Measurements from ENCODE around the gene REEP5.
"Not testable (repeated sequence)": the region's sequence is repeated elsewhere in the genome, so short reads cannot be mapped to it uniquely, and the experiment has no call there.

The REEP5 gene

DNA sequence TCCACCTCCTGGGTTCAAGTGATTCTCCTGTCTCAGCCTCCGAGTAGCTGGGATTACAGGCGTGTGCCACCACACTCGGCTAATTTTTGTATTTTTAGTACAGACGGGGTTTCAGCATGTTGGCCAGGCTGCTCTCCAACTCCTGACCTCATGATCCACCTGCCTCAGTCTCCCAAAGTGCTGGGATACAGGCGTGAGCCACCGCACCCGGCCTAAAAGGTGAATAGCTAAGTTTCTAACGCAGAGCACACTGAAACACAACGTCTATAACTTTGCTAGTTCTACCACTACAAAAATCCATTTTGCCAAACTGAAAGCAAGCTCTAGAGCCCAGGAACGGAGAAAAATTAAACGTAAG, 61.5 kb downstream of the REEP5 start:
- not testable (repeated sequence) for H3K9me3 ChIP-seq (ENCODE audit: control insufficient read depth in 1 of 2, low read length in 2 of 2); H3K27me3 ChIP-seq (ENCODE audit: low read depth, low read length)
- peak overlapping the region; percentile 85 to 99 for H3K4me3 ChIP-seq (ENCODE audit: low read depth in 1 of 2, low read length in 2 of 2)
- peaks cover 10 to 15% of the 10 kb centered on the region in 2 donors for H3K36me3 ChIP-seq (ENCODE audit: control insufficient read depth in 1 of 2, insufficient read depth in 2 of 2, low read length in 2 of 2)
- H3K4me1 ChIP-seq (ENCODE audit: control insufficient read depth in 1 of 2, insufficient read depth in 2 of 2, low read length in 2 of 2), result peaks cover 6 to 25% of the 10 kb centered on the region in 2 donors
- peak overlapping the region; percentile 95 for H3K27ac ChIP-seq (ENCODE audit: low read length)

DNA sequence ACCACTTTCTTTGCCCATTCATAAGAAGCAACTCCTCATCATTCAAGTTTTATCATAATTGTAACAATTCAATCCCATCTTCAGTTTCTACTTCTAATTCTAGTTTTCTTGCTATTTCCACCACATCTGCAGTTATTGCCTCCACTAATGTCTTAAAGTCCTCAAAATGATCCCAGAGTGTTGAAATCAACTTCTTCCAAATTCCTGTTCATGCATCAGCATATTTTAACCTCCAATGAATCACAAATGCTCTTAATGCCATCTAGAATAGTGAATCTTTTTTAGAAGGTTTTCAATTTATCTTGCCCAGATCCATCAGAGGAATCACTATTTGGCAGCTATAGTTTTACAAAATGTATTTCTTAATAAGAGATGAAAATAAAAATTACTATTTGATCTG, 64.2 kb downstream of the REEP5 start:
- Histone ChIP-seq H3K27ac (ENCODE audit: low read length) (no peak overlapping the region), H3K9me3 (ENCODE audit: control insufficient read depth in 1 of 2, low read length in 2 of 2) (no peaks in the 10 kb centered on the region), H3K4me3 (ENCODE audit: low read depth in 1 of 2, low read length in 2 of 2) (no peak overlapping the region), H3K36me3 (ENCODE audit: control insufficient read depth in 1 of 2, insufficient read depth in 2 of 2, low read length in 2 of 2) (peaks cover 4 to 5% of the 10 kb centered on the region in 2 donors), H3K27me3 (ENCODE audit: low read depth, low read length) (peaks cover 6% of the 10 kb centered on the region), H3K4me1 (ENCODE audit: control insufficient read depth in 1 of 2, insufficient read depth in 2 of 2, low read length in 2 of 2) (peaks cover 6 to 11% of the 10 kb centered on the region in 2 donors)

DNA sequence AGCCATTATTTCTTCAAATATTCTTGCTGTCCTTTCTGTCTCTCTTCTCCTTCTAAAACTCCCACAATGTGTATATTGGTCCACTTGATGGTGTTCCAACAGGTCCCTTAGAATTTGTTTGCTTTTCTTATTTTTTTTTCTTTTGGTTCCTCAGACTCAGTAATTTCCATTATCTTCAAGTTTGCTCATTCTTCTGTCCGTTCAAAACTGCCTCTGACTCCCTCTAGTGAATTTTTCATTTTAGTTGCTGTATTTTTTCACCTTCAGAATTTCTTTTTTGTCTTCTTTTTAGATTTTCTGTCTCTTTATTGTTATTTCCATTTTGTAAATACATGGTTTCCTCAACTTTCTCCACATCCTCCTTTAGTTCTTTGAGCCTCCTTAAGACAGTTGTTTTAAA, 67.4 kb downstream of the REEP5 start:
- Histone ChIP-seq H3K27me3 (ENCODE audit: low read depth, low read length) (peaks cover 6% of the 10 kb centered on the region), H3K4me1 (ENCODE audit: control insufficient read depth in 1 of 2, insufficient read depth in 2 of 2, low read length in 2 of 2) (no peaks in the 10 kb centered on the region), H3K36me3 (ENCODE audit: control insufficient read depth in 1 of 2, insufficient read depth in 2 of 2, low read length in 2 of 2) (no peaks in the 10 kb centered on the region), H3K27ac (ENCODE audit: low read length) (no peak overlapping the region), H3K4me3 (ENCODE audit: low read depth in 1 of 2, low read length in 2 of 2) (no peak overlapping the region), H3K9me3 (ENCODE audit: control insufficient read depth in 1 of 2, low read length in 2 of 2) (no peaks in the 10 kb centered on the region)

- Histone ChIP-seq H3K4me3 (ENCODE audit: low read depth in 1 of 2, low read length in 2 of 2) (no peak overlapping the region), H3K36me3 (ENCODE audit: control insufficient read depth in 1 of 2, insufficient read depth in 2 of 2, low read length in 2 of 2) (no peaks in the 10 kb centered on the region), H3K4me1 (ENCODE audit: control insufficient read depth in 1 of 2, insufficient read depth in 2 of 2, low read length in 2 of 2) (no peaks in the 10 kb centered on the region), H3K9me3 (ENCODE audit: control insufficient read depth in 1 of 2, low read length in 2 of 2) (no peaks in the 10 kb centered on the region), H3K27me3 (ENCODE audit: low read depth, low read length) (no peaks in the 10 kb centered on the region), H3K27ac (ENCODE audit: low read length) (no peak overlapping the region)
Measured at GRCh38 chr5:112849912-112850311, 72.1 kb downstream of the REEP5 start.

DNA sequence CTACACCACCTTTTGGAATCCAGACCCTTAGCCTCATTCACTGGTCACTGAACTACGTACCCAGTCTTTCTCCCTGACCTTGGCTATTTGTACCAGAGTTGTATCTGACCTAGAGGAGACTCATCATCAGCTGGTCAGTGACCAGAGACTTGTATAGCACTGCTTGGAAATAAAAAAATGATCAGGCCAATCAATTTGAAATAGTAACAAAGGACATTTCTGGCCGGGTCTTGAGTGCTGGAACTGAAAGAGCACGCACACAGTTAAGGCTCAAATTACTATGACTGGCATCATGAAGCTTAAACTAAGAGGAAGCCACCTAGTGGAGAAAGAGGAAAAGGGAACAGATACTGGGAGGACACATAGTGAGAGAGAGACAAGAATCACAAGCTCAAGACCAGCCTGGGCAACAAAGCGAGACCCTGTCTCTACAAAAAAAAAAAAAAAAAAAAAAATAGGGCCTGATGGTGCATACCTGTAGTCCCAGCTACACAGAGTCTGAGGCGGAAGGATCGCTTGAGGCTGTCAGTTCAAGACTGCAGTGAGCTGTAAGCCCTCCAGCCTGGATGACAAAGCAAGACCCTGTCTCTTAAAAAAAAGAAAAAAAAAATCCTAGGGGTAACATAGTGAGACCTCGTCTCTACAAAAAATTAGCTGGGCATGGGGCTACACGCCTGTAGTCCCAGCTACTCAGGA, 73.8 kb downstream of the REEP5 start:
- no peaks in the 10 kb centered on the region for H3K27me3 ChIP-seq (ENCODE audit: low read depth, low read length)
- peak overlapping the region in 1 of 2 donors; percentile 35 for H3K4me3 ChIP-seq (ENCODE audit: low read depth in 1 of 2, low read length in 2 of 2)
- no peaks in the 10 kb centered on the region for H3K4me1 ChIP-seq (ENCODE audit: control insufficient read depth in 1 of 2, insufficient read depth in 2 of 2, low read length in 2 of 2)
- no peaks in the 10 kb centered on the region for H3K9me3 ChIP-seq (ENCODE audit: control insufficient read depth in 1 of 2, low read length in 2 of 2)
- no peak overlapping the region for H3K27ac ChIP-seq (ENCODE audit: low read length)
- H3K36me3 ChIP-seq (ENCODE audit: control insufficient read depth in 1 of 2, insufficient read depth in 2 of 2, low read length in 2 of 2), result no peaks in the 10 kb centered on the region

DNA sequence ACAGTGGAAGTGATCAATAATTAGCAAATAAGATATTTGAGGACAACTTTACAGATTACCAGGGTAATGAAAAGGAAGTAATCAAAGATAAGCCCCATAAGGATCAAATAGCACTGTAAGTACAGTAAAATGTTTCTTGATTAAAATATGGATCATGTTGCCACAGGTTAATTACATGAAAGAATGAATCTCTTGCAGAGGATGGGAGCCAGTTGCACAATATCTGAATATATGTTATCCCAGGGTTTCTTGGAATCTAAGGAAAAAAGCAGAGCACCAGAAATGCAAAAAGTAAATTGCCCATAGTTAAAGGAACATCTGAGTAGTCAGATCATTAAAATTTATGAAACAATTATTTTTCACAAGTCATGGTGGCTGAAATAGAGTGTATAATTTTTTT, 74.7 kb downstream of the REEP5 start:
- Histone ChIP-seq H3K4me3 (ENCODE audit: low read depth in 1 of 2, low read length in 2 of 2) (no peak overlapping the region), H3K9me3 (ENCODE audit: control insufficient read depth in 1 of 2, low read length in 2 of 2) (no peaks in the 10 kb centered on the region), H3K4me1 (ENCODE audit: control insufficient read depth in 1 of 2, insufficient read depth in 2 of 2, low read length in 2 of 2) (no peaks in the 10 kb centered on the region), H3K27ac (ENCODE audit: low read length) (no peak overlapping the region), H3K27me3 (ENCODE audit: low read depth, low read length) (no peaks in the 10 kb centered on the region), H3K36me3 (ENCODE audit: control insufficient read depth in 1 of 2, insufficient read depth in 2 of 2, low read length in 2 of 2) (no peaks in the 10 kb centered on the region)

DNA sequence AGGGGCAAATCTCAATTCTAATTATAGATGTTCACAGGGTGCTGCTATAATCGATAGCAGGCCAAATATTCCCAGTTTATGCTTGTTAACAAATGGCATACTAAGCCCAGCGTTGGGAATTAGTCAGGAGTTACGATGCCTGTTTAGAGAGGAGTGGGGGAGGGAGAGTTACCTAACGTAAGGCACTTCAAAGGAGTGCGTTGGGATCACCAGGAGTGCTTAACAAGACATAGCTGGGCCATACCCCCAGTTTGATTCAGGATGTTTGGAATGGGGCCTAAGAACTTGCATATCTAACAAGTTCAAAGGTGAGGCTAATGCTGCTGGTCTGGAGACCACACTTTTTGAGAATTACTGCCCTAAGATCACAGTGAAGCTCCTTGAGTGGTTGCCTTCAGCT, 75.5 kb downstream of the REEP5 start:
- Histone ChIP-seq H3K9me3 (ENCODE audit: control insufficient read depth in 1 of 2, low read length in 2 of 2) (no peaks in the 10 kb centered on the region), H3K4me1 (ENCODE audit: control insufficient read depth in 1 of 2, insufficient read depth in 2 of 2, low read length in 2 of 2) (no peaks in the 10 kb centered on the region), H3K4me3 (ENCODE audit: low read depth in 1 of 2, low read length in 2 of 2) (no peak overlapping the region), H3K36me3 (ENCODE audit: control insufficient read depth in 1 of 2, insufficient read depth in 2 of 2, low read length in 2 of 2) (no peaks in the 10 kb centered on the region), H3K27me3 (ENCODE audit: low read depth, low read length) (no peaks in the 10 kb centered on the region), H3K27ac (ENCODE audit: low read length) (no peak overlapping the region)

GRCh38 chr5:112844489-112844888, 77.5 kb downstream of the REEP5 start:
- Histone ChIP-seq H3K27me3 (ENCODE audit: low read depth, low read length) (no peaks in the 10 kb centered on the region), H3K27ac (ENCODE audit: low read length) (no peak overlapping the region), H3K36me3 (ENCODE audit: control insufficient read depth in 1 of 2, insufficient read depth in 2 of 2, low read length in 2 of 2) (peaks cover 0 to 3% of the 10 kb centered on the region in 2 donors), H3K9me3 (ENCODE audit: control insufficient read depth in 1 of 2, low read length in 2 of 2) (no peaks in the 10 kb centered on the region), H3K4me3 (ENCODE audit: low read depth in 1 of 2, low read length in 2 of 2) (no peak overlapping the region), H3K4me1 (ENCODE audit: control insufficient read depth in 1 of 2, insufficient read depth in 2 of 2, low read length in 2 of 2) (no peaks in the 10 kb centered on the region)

DNA sequence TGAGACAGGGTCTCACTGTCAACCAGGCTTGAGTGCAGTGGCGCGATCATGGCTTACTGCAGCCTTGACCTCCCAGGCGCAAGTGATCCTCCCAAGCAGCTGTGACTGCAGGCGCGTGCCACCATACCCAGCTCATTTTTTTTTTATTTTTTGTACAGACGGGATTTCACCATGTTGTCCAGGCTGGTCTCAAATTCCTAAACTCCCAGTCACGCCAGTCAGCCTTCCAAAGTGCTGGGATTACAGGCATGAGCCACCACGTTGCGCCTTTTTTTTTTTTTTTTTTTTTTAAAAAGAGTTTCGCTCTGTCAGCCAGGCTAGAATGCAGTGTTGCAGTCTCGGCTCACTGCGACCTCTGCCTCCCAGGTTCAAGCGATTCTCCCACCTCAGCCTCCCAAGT, 88.1 kb downstream of the REEP5 start:
- Histone ChIP-seq H3K9me3 (ENCODE audit: control insufficient read depth in 1 of 2, low read length in 2 of 2) (no peaks in the 10 kb centered on the region), H3K27me3 (ENCODE audit: low read depth, low read length) (no peaks in the 10 kb centered on the region), H3K36me3 (ENCODE audit: control insufficient read depth in 1 of 2, insufficient read depth in 2 of 2, low read length in 2 of 2) (peaks cover 30 to 52% of the 10 kb centered on the region in 2 donors), H3K27ac (ENCODE audit: low read length) (no peak overlapping the region), H3K4me1 (ENCODE audit: control insufficient read depth in 1 of 2, insufficient read depth in 2 of 2, low read length in 2 of 2) (no peaks in the 10 kb centered on the region), H3K4me3 (ENCODE audit: low read depth in 1 of 2, low read length in 2 of 2) (no peak overlapping the region)

DNA sequence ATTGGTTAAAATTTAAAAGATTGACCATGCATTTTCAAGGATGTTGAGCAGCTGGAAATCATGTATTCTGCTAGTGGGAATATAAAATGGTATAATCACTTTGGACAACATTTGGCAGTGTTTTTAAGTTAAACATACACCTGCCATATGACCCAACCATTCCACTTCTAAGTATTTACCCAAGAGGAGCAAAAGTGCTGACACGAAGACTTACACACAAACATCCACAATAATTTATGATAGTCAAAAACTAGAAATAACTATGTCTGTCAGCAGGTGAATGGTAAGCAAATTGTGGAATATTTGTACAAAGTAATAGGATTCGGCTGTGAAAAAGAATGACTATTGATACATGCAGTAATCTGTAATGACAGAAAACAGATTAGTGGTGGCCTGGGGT, 91.6 kb downstream of the REEP5 start:
- Histone ChIP-seq H3K36me3 (ENCODE audit: control insufficient read depth in 1 of 2, insufficient read depth in 2 of 2, low read length in 2 of 2) (peaks cover 23 to 50% of the 10 kb centered on the region in 2 donors), H3K27ac (ENCODE audit: low read length) (no peak overlapping the region), H3K27me3 (ENCODE audit: low read depth, low read length) (no peaks in the 10 kb centered on the region), H3K9me3 (ENCODE audit: control insufficient read depth in 1 of 2, low read length in 2 of 2) (no peaks in the 10 kb centered on the region), H3K4me3 (ENCODE audit: low read depth in 1 of 2, low read length in 2 of 2) (no peak overlapping the region), H3K4me1 (ENCODE audit: control insufficient read depth in 1 of 2, insufficient read depth in 2 of 2, low read length in 2 of 2) (no peaks in the 10 kb centered on the region)
